GM19328 (cell line): Measurements from ENCODE around the gene CACNA1B.
"Not testable (repeated sequence)": the region's sequence is repeated elsewhere in the genome, so short reads cannot be mapped to it uniquely, and the experiment has no call there.

ENCODE experiments used
- ATAC-seq: cut with Tn5 transposase; IDR thresholded peaks from one replicate; pipeline ENCODE4 v1.9.1; 2021; ENCODE audit warnings: mild to moderate bottlenecking, moderate library complexity; ENCODE audit not compliant: unreplicated experiment

The CACNA1B gene

DNA sequence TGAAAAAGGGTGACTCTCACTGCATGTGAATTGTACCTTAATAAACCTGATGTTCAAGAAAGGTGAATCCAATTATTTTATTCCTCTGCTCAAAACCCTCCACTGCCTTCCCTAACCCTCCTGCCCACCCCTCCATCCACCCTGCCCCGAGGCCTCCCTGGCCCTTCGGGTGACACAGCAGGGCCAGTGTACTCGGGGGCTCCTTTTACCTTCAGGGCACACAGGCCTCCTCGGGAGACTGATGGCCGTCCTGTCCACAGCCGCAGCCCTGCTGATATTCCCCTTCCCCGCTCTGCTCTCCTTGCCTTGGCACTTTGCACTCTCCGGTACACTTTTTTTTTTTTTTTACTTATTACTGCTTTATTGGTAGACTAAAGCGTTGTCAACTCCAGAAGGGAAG, 234.0 kb downstream of the CACNA1B start:
- no peak for ATAC-seq

DNA sequence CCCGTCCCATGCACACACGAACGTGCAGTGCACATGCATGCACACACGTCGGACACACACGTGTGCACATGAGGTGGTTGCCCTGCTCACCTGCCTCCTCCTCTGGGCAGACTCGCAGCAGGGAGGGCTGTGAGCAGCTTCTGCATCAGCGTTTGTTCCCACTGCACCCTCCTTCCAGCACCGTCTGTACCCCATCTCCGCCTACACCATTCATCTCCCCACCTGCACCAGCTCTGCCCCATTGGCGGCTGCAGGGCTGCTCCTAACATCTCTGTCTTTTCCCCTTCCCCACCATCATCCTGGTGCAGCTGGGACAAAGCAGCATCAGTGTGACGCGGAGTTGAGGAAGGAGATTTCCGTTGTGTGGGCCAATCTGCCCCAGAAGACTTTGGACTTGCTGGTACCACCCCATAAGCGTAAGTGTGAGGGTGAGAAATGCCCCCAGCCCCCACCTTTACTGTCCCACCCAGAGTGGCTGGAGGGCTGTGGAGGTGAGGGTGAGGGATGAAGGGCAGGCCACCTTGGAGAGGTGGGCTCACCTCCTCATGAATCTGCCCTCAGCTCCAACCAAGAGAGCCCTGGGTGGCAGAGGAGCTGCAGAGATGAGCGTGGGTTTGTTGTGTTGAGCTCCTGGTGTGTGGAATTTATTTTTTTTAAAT, 234.6 kb downstream of the CACNA1B start:
- no peak for ATAC-seq

DNA sequence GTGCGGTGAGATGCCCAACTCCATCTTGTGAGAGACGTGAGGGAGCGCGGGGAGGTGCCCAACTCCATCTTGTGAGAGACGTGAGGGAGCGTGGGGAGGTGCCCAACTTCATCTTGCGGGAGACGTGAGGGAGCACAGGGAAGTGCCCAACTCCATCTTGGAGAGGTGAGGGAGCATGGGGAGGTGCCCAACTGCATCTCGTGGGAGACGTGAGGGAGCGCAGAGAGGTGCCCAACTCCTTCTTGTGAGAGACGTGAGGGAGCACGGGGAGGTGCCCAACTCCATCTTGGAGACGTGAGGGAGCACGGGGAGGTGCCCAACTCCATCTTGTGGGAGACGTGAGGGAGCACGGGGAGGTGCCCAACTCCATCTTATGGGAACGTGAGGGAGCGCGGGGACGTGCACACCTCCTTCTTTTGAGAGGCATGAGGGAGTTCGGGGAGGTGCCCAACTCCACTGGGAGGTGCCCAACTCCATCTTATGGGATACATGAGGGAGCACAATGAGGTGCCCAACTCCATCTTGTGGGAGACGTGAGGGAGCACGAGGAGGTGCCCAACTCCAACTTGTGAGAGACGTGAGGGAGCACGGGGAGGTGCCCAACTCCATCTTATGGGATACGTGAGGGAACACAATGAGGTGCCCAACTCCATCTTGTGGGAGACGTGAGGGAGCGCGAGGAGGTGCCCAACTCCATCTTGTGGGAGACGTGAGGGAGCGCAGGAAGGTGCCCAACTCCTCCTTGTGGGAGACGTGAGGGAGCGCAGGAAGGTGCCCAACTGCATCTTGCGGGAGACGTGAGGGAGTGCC, 235.4 kb downstream of the CACNA1B start:
- no peak for ATAC-seq

DNA sequence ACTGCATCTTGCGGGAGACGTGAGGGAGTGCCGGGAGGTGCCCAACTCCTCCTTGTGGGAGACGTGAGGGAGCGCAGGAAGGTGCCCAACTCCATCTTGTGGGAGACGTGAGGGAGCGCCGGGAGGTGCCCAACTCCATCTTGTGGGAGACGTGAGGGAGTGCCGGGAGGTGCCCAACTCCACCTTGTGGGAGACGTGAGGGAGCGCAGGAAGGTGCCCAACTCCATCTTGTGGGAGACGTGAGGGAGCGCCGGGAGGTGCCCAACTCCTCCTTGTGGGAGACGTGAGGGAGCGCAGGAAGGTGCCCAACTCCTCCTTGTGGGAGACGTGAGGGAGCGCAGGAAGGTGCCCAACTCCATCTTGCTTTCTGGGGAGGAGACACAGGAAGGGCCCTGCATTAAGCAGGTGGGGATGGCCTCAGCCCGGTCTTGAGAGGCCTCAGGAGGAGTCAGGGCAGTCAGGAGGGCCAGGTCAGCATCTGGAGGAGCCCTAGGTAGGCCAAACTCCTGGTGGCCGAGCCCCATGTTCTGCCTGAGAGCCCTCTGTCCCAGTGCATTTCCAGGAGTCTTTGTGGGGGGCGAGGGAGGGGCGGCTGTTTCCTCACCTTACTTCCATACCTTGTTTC, 236.2 kb downstream of the CACNA1B start:
- not testable (repeated sequence) for ATAC-seq

DNA sequence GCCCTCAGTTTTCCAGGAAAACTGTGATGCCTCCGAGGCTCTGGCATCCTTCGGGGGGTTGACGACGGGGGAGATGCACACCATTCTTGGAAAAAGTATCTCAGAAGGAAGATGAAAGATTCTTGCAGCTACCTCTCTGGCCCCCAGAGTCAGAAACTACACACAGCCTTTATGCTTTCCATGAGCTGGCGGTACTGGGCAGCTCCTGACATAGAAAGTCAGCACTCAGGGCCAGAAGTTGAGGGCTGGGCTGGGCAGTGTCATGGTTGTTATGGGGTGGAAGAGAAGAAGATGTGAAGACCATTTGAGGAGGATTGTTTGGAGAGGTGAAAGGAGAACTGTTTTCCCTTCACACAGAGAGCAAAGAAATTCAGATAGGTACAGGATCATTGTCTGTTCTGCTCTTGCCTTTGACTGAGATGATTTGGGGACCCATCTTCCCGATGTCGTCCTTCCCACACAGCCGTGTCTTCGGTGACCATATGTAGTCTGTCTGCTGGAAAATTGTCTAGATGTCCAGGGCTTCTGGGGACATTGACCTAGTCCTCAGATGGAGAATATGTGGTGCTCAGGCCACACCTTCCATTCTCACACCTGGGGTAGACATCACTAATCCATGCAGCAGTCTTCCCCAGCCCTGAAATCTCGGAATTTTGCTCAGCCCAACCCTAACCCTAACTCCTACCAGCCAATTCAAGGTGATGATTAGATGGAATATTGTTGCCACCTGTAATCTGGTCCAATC, 237.1 kb downstream of the CACNA1B start:
- no peak for ATAC-seq

DNA sequence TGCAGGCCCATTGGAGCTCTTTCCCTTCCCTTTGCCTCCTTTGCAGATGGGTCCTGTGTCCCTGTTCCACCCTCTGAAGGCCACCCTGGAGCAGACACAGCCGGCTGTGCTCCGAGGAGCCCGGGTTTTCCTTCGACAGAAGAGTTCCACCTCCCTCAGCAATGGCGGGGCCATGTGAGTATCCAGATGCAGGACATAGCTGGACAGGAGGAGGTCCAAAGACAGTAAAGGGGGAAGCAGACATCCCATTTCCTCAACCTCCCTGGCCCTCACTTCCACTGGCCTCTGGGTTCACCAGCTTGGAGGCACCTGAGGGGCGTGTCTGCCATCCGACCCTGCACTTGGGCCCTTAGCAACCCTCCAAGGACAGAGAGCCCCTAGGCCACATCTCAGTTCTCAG, 237.9 kb downstream of the CACNA1B start:
- no peak for ATAC-seq

DNA sequence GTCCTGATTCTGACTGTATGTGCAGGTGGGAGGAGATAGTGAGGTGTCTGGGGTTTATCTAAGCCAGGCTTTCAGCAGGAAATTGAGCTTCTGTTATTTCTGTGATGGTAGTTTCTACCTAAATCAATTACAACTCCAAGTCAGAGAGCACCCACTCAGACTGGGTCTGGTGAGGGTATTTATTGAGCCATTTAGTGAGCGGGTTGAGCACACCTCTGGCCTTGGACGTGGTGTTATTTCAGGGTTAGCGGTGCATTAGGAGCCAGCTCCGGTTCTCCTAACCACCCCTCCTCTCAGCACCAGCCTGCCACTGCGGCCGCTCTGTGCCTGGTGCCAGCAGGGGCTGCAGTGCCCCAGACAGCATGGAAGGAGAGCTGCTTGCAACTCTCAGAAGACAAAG, 238.9 kb downstream of the CACNA1B start:
- ATAC-seq, result no peak

DNA sequence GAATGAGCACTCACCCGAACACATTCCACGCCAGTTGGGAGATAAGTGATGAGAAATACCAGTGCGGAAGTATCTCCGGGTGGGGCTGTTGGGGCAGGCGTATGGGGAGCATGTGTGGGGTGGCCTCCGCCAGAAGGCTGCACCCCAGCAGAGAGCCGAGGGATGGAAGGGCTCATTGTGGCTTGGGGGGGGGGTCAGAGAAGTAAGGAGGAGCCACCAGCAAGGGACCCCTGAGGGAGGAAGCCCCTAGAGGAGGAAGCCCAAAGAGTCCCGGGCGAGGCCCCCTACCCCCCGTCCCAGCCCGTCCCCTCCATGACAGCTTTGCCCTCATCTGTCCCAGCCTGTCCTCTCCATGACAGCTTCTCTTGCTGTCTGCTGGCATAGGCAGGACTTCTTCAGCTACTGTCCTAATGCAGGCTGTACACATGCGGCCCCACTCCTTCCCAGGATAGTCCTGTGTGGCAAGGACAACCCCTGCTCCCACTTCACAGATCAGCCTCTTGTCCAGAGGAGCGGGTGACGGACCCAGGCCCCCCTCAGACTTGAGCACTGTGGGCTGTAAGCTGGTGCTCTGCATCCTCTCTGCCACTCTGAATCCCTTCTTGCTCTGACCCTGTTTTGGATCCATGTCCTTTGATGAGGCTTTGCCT, 239.6 kb downstream of the CACNA1B start:
- ATAC-seq, result no peak

DNA sequence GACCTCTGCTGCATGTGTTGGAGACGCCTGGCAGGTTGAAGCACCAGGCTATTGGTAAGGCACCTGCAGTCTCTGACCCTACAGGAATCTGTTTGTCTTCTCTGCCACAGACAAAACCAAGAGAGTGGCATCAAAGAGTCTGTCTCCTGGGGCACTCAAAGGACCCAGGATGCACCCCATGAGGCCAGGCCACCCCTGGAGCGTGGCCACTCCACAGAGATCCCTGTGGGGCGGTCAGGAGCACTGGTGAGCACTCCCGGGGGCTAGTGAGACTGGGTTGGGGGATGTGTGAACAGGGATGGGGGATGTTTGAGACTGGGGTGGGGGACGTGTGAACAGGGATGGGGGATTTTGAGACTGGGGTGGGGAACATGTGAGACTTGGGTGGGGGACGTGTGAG, 240.3 kb downstream of the CACNA1B start:
- ATAC-seq, result no peak

DNA sequence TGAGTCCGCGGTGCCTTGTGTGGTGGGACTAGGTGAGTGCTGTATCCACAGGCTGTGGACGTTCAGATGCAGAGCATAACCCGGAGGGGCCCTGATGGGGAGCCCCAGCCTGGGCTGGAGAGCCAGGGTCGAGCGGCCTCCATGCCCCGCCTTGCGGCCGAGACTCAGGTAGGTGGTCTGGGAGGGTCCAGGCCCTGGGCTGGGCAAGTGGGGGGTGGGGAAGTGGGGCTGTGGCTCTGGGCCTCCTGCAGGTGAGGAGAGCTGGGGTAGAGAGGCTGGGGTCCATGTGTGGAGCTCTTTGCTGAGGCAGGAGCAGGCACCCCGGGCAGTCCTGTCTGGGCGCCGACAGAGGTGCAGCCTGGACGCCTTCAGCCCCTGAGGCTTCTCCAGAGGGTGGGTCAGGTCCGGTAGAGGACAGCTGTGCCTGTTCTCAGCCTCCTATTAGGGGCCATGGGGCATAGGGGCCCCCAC, 241.1 kb downstream of the CACNA1B start:
- ATAC-seq, result no peak

DNA sequence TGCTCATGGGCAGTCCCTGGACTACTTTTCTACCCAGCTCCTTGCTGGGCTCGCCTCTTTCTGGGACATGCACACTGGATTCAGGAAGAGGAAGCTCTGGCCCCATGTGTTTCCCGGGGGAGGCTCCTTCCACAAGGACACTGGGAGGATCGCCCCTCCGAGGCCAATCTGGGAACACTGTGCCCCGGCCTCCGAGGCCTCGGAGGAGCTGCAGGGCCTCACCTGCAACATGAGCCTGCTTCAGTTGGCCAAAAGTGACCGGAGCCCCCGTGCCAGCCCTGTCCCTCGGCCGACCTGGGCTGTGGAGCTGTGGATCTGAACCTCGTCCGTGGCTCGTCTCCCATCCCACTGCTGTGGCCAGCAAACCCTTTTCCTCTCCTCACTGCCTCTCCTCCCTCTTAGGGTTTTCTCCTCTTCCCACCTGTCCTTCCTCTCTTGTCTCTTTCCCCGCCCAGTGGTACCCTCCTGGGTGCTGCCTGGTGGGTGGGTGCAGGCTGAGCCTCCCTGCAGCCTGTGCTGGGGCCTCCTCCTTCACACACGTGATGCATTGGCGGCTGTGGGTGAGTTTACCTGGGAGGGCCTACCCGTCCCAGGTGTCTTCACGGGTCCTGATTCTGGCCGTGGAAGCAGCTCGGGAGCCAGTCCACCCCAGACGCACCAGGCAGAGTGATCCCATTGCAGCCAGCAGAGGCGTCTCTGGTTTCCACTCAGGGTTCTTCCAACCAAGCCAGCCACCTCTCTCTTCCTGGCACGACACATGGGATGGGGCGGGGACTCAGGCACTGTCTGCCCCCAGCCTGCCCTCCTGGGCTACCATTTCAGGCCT, 241.8 kb downstream of the CACNA1B start:
- no peak for ATAC-seq

DNA sequence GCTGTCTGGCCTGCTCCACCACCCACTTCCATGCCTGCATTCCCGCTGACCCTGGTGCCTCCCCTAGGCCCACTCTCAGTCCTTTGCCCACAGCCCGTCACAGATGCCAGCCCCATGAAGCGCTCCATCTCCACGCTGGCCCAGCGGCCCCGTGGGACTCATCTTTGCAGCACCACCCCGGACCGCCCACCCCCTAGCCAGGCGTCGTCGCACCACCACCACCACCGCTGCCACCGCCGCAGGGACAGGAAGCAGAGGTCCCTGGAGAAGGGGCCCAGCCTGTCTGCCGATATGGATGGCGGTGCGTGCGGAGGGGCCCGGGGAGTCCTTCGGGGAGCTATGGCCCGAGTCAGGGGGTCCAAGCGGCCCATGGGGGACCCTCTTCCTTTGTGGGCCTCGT, 242.5 kb downstream of the CACNA1B start:
- no peak for ATAC-seq

DNA sequence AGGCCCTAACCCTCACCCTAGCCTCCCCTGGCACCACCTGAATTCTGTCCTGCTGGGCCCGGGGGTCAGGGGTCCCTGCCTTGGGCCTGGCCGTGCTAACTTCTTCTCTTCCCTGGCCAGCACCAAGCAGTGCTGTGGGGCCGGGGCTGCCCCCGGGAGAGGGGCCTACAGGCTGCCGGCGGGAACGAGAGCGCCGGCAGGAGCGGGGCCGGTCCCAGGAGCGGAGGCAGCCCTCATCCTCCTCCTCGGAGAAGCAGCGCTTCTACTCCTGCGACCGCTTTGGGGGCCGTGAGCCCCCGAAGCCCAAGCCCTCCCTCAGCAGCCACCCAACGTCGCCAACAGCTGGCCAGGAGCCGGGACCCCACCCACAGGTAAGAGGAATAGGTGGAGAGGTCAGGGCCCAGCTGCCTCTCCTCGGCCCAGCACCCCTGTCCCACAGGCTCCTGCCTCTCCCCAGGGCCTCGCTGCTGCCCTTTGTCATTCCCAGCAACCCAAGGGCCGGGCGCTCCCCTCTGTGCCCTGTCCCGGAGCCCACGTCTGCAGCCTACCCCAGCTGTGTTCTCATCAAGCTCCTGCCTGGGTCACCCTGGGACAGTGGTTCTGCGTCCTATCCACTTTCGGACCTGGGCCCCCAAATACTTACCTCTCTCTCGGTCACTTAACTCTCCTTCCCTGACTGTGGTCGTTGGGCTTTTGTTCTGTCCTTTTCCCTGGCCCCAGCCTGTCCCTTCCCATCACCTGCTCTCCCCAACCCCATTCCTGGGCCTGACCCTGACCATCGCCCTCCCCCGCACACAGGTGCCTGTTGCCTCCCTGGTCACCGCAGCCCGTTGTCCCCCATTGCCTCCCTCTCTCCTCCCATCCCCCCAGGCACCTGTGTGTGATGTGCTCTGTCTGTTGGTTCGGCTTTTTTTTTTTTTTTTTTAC, 243.2 kb downstream of the CACNA1B start:
- ATAC-seq, result no peak

DNA sequence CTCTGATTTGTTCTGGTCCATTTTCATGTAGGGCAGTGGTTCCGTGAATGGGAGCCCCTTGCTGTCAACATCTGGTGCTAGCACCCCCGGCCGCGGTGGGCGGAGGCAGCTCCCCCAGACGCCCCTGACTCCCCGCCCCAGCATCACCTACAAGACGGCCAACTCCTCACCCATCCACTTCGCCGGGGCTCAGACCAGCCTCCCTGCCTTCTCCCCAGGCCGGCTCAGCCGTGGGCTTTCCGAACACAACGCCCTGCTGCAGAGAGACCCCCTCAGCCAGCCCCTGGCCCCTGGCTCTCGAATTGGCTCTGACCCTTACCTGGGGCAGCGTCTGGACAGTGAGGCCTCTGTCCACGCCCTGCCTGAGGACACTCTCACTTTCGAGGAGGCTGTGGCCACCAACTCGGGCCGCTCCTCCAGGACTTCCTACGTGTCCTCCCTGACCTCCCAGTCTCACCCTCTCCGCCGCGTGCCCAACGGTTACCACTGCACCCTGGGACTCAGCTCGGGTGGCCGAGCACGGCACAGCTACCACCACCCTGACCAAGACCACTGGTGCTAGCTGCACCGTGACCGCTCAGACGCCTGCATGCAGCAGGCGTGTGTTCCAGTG, 244.0 kb downstream of the CACNA1B start:
- no peak for ATAC-seq

DNA sequence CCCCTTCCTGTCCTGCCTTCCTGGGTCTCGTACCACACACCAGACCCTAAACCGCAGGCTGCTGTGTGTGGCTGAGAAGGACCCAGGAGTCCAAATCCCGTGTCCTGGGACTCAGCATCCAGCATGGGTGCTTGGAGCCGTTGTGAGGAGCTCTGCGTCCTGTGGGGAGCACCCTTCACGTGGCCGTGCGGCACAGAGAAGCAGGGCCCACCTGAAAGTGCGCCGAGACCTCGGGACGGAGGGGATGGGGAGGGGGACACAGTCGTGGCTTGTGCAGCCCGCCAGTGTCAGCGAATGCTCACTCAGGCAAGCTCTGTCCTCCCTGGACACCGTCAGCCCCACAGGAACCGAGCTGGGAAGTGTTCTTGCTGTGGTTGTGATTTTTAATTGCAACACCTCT, 244.6 kb downstream of the CACNA1B start:
- ATAC-seq, result no peak

DNA sequence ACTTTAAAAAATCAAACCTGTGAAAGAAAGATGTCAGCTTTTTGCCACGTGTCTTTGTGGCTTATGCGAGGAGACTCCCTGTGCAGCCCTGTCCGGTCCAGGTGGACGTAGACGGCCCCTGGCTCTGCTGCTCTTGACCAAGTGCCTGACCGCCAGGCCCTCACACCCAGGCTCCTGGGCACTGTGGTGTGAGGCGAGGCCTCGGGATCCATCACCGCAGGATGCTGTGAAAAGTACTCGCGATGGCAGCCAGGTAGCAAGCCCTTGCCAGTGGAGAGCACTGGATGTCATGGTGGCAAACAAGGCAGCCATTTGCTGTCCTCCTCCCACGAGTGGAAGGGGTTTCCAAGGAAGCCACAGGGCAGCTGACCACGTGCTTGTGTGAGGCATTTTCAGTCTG, 245.1 kb downstream of the CACNA1B start:
- ATAC-seq, result no peak

DNA sequence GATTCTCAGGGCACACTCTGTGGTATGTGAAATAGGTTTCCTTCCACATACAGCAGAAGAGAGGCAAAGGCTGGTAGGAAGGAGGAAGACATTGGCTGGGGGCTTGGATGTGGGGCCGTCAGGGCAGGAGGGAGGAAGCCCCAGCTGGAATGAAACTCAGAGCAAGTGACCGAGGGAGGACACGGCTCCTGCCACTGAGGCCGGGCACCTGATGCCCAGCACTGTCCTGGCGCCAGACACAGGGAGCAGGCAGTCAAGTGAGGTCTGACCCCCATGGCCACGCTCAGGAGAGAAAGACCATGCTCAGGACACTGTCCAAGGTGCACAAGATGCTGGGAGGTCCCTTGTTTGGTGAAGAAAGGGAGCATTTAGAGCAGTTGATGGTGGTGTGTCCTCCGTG, 245.5 kb downstream of the CACNA1B start:
- ATAC-seq, result no peak

DNA sequence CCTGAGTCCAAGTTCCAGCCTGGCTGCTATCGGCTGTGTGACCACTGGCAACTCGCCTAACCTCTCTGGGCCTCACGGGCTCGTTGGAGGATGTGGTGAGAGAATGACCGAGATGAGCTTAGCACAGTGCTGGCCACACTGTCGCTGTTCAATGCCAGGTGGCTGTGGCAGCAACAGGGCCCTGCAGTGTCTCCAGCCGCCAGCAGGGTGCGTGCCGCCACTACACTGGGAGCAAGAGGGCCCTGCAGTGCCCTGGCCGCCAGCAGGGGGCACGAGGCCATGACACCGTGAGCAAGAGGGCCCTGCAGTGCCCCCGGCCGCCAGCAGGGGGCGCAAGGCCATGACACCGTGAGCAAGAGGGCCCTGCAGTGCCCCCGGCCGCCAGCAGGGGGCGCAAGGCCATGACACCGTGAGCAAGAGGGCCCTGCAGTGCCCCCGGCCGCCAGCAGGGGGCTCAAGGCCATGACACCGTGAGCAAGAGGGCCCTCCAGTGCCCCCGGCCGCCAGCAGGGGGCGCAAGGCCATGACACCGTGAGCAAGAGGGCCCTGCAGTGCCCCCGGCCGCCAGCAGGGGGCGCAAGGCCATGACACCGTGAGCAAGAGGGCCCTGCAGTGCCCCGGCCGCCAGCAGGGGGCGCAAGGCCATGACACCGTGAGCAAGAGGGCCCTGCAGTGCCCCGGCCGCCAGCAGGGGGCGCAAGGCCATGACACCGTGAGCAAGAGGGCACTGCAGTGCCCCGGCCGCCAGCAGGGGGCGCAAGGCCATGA, 248.7 kb downstream of the CACNA1B start:
- ATAC-seq, result peak; percentile 51
